OCI-LY1 (cell line): ENCODE measurements around the gene SPA17.

Experiments
- CTCF ChIP-seq: fragments of 200-600 bp; sonication (generic), shearing (Covaris generic); IDR thresholded peaks from 2 replicates; pipeline ENCODE4 v1.5.1; 2017; ENCODE audit warnings: mild to moderate bottlenecking, antibody characterized with exemption, low read length, moderate library complexity, mixed read lengths
- EZH2 ChIP-seq: fragments of 200-600 bp; sonication (generic), shearing (Covaris generic); IDR thresholded peaks from 2 replicates; pipeline ENCODE4 v1.8.0; 2017; ENCODE audit warnings: borderline replicate concordance, mixed run types, mild to moderate bottlenecking, antibody characterized with exemption, low read length, moderate library complexity, mixed read lengths

DNA sequence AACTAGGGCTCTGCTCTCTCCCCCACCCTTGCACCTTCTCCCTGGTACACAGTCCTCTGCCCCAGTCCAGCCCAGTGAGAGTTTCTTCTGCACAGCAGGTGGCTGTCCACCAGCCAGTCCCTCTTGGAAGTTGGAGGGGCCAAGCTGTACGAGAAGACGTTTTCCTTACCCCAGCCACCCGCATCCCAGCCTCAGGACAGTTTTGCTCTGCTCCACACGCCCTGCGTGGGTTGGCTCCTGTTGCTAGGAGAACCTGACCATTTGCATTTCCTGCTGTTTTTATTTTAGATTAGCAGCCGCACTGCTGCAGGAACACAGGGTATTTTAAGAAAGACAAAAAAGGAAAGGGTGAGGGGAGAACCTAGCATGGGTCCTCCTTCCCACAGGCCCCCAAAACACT is 48.5 kb downstream of the SPA17 start:
- no peak for TF ChIP-seq CTCF
- no peak for TF ChIP-seq EZH2
